ENCODE data around the gene FAM3D. TPM values are rescaled to one million over a fixed set of nuclear protein-coding genes. Genes with fewer than 3 reads are reported as not detected.

Gene FAM3D
- total RNA-seq, 2 experiments from 2014 or later = not detected

DNA sequence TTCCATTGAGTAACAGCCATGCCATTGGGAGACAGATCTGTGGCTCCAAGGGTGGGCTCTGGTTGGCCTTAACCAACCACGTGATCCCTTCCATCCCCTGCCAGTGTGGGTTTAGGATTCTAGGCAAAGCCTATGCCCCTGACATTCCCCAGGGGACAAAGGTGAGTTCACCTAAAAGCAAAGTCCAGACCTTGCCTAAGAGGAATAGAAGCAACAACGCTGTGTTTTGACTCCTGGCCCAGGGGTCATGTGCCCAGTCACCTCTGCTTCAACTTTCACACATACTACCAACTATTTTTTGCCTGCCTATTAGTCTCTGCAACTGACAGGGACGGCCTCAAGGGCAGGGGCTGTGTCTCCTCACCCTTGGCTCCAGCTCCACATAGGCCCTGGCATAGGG lies 42.0 kb downstream of the FAM3D start:
- Mint-ChIP-seq H3K4me1 (peaks cover 5% of the 10 kb centered on the region), H3K27me3 (no peaks in the 10 kb centered on the region), H3K36me3 (no peaks in the 10 kb centered on the region), H3K27ac (no peak overlapping the region), H3K9me3 (ENCODE audit: low read depth) (no peaks in the 10 kb centered on the region), H3K4me3 (no peak overlapping the region)
- CTCF ChIA-PET = interaction anchor here (10.1 kb wide), 1 partner anchor 55 kb away, joined by 163 read pairs; no protein-coding TSS in a partner anchor
- ATAC-seq = no peak
- DNase-seq = no peak

GRCh38 chr3:58623961-58624360 lies 42.6 kb downstream of the FAM3D start:
- no peak for ATAC-seq
- CTCF ChIA-PET = no interaction called here
- Mint-ChIP-seq H3K4me1 (peaks cover 5% of the 10 kb centered on the region), H3K36me3 (no peaks in the 10 kb centered on the region), H3K4me3 (no peak overlapping the region), H3K9me3 (ENCODE audit: low read depth) (no peaks in the 10 kb centered on the region), H3K27ac (no peak overlapping the region), H3K27me3 (no peaks in the 10 kb centered on the region)
- DNase-seq = no peak

- Mint-ChIP-seq H3K27ac (no peak overlapping the region), H3K36me3 (no peaks in the 10 kb centered on the region), H3K4me3 (no peak overlapping the region), H3K27me3 (no peaks in the 10 kb centered on the region), H3K9me3 (ENCODE audit: low read depth) (no peaks in the 10 kb centered on the region), H3K4me1 (peaks cover 5% of the 10 kb centered on the region)
- no peak for ATAC-seq
- CTCF ChIA-PET = no interaction called here
- DNase-seq = no peak
Observed at GRCh38 chr3:58623478-58623877, 43.1 kb downstream of the FAM3D start.

- no peaks in the 10 kb centered on the region for H3K27me3 Mint-ChIP-seq
- peaks cover 5% of the 10 kb centered on the region for H3K4me1 Mint-ChIP-seq
- DNase-seq = no peak
- H3K36me3 Mint-ChIP-seq = no peaks in the 10 kb centered on the region
- H3K9me3 Mint-ChIP-seq (ENCODE audit: low read depth) = no peaks in the 10 kb centered on the region
- H3K27ac Mint-ChIP-seq = no peak overlapping the region
- H3K4me3 Mint-ChIP-seq = no peak overlapping the region
- ATAC-seq = no peak
- CTCF ChIA-PET = no interaction called here
Observed at GRCh38 chr3:58622892-58623291, 43.7 kb downstream of the FAM3D start.

- CTCF ChIA-PET = no interaction called here
- no peak for ATAC-seq
- Mint-ChIP-seq H3K27me3 (no peaks in the 10 kb centered on the region), H3K9me3 (ENCODE audit: low read depth) (no peaks in the 10 kb centered on the region), H3K27ac (no peak overlapping the region), H3K36me3 (no peaks in the 10 kb centered on the region), H3K4me1 (peaks cover 5% of the 10 kb centered on the region), H3K4me3 (no peak overlapping the region)
- DNase-seq = no peak
Observed at GRCh38 chr3:58622436-58622835, 44.1 kb downstream of the FAM3D start.

GRCh38 chr3:58621086-58621830 lies 45.3 kb downstream of the FAM3D start:
- ATAC-seq (no peak), DNase-seq (no peak)
- Mint-ChIP-seq H3K27me3 (no peaks in the 10 kb centered on the region), H3K9me3 (ENCODE audit: low read depth) (no peaks in the 10 kb centered on the region), H3K36me3 (no peaks in the 10 kb centered on the region), H3K4me3 (no peak overlapping the region), H3K27ac (no peak overlapping the region), H3K4me1 (peaks cover 5% of the 10 kb centered on the region)
- CTCF ChIA-PET = interaction anchor here (1.3 kb wide), 1 partner anchor 9 kb away, joined by 6 read pairs; no protein-coding TSS in a partner anchor

DNA sequence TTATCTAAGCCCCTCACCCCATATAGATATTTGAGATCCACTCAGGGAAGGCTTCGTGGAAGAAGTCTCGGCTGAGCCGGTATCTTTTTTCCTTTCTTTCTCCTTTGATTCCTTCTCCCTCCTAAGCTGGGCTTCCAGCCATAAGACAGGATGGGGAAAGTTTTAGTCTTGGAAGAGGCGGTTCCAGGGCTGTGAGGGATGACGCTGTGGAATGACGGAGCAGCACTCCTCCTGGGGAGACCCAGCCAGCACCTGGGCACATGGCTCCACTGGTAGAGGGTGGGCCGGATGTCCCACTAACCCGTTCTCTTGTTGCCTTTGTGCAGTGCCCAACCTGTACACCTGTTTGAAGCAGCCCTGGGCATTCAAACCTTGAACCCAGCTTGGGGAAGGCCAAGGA lies 46.2 kb downstream of the FAM3D start:
- CTCF ChIA-PET = no interaction called here
- no peak for ATAC-seq

DNA sequence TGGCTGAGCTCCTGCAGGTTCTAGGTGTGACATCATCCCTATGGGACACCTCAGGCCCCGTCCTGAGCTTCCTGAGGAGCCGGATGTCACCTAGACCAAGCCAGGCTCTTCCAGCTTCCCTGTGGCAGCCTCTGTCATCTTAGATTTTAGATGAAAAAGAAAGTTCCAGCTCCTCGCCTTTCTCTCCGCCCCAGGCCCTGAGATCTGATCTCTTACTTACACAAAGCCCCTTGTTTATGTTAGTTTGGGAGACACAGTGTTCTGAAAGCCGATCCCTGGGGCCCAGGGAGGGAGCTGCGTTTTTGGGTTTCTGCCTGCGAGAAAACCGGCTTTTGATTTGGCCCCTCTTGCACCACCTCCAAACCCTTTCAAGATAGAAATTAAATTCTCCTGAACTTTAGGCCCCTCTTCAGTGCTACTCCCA lies 49.2 kb downstream of the FAM3D start:
- Mint-ChIP-seq H3K4me3 (no peak overlapping the region), H3K4me1 (no peaks in the 10 kb centered on the region), H3K9me3 (ENCODE audit: low read depth) (no peaks in the 10 kb centered on the region), H3K36me3 (no peaks in the 10 kb centered on the region), H3K27me3 (peaks cover 3% of the 10 kb centered on the region), H3K27ac (no peak overlapping the region)
- CTCF ChIA-PET = no interaction called here
- DNase-seq (no peak), ATAC-seq (no peak)

More for the DNA sequence above, 46.2 kb downstream of the FAM3D start:
- H3K9me3 Mint-ChIP-seq (ENCODE audit: low read depth) = no peaks in the 10 kb centered on the region
- peaks cover 3% of the 10 kb centered on the region for H3K4me1 Mint-ChIP-seq
- peaks cover 1% of the 10 kb centered on the region for H3K27me3 Mint-ChIP-seq
- no peak for DNase-seq
- H3K36me3 Mint-ChIP-seq = no peaks in the 10 kb centered on the region
- no peak overlapping the region for H3K27ac Mint-ChIP-seq
- H3K4me3 Mint-ChIP-seq = no peak overlapping the region

- no peak overlapping the region for H3K4me3 Mint-ChIP-seq
- CTCF ChIA-PET = interaction anchor here (1.4 to 1.5 kb wide), 2 partner anchors 17 to 28 kb away, joined by 3 read pairs; no protein-coding TSS in a partner anchor
- DNase-seq (no peak), ATAC-seq (no peak)
- H3K4me1 Mint-ChIP-seq = peaks cover 21% of the 10 kb centered on the region
- H3K36me3 Mint-ChIP-seq = no peaks in the 10 kb centered on the region
- peaks cover 10% of the 10 kb centered on the region for H3K27me3 Mint-ChIP-seq
- H3K9me3 Mint-ChIP-seq (ENCODE audit: low read depth) = no peaks in the 10 kb centered on the region
- no peak overlapping the region for H3K27ac Mint-ChIP-seq
Observed at GRCh38 chr3:58613236-58614132, 53.1 kb downstream of the FAM3D start.

- Mint-ChIP-seq H3K9me3 (ENCODE audit: low read depth) (no peaks in the 10 kb centered on the region), H3K4me3 (no peak overlapping the region), H3K4me1 (peaks cover 27% of the 10 kb centered on the region), H3K36me3 (no peaks in the 10 kb centered on the region), H3K27me3 (peaks cover 10% of the 10 kb centered on the region), H3K27ac (no peak overlapping the region)
- no peak for ATAC-seq
- DNase-seq = no peak
- CTCF ChIA-PET = interaction anchor here (1.4 to 1.5 kb wide), 2 partner anchors 18 to 27 kb away, joined by 3 read pairs; no protein-coding TSS in a partner anchor
Observed at GRCh38 chr3:58612830-58613229, 53.7 kb downstream of the FAM3D start.

DNA sequence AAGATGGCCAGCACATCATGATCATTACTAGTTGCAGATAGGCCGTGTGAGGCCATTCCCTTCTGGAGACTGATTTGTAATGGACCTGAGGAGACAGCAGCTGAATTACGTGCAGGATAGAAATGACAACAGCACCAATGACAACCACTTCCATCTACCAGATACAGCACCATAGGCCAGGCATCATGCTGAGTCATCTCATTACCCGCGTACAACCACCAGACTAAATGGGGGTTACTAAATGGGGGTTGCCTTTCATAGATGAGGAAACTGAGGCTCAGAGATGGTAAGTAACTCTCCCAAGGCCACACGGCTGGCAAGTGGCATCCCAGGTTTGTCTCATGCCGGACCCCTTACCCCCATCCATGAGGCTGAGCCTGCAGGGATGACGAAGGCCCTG lies 56.6 kb downstream of the FAM3D start:
- peak; percentile 61 for DNase-seq

GRCh38 chr3:58608648-58609047 lies 57.9 kb downstream of the FAM3D start:
- Mint-ChIP-seq H3K36me3 (no peaks in the 10 kb centered on the region), H3K27me3 (peaks cover 24% of the 10 kb centered on the region), H3K4me3 (no peak overlapping the region), H3K9me3 (ENCODE audit: low read depth) (no peaks in the 10 kb centered on the region), H3K27ac (no peak overlapping the region), H3K4me1 (peaks cover 34% of the 10 kb centered on the region)
- ATAC-seq (no peak), DNase-seq (no peak)
- CTCF ChIA-PET = interaction anchor here (1.3 kb wide), 1 partner anchor 22 kb away, joined by 3 read pairs; no protein-coding TSS in a partner anchor

More for the DNA sequence above, 56.6 kb downstream of the FAM3D start:
- no peaks in the 10 kb centered on the region for H3K36me3 Mint-ChIP-seq
- H3K27me3 Mint-ChIP-seq = peaks cover 19% of the 10 kb centered on the region
- no peak overlapping the region for H3K27ac Mint-ChIP-seq
- H3K4me1 Mint-ChIP-seq = peaks cover 34% of the 10 kb centered on the region
- peak; percentile 76 for ATAC-seq
- CTCF ChIA-PET = interaction anchor here (1.7 to 2.1 kb wide), 2 partner anchors 41 to 117 kb away, joined by 5 to 8 read pairs; partner anchors contain the start of gene KCTD6
- H3K4me3 Mint-ChIP-seq = no peak overlapping the region
- no peaks in the 10 kb centered on the region for H3K9me3 Mint-ChIP-seq (ENCODE audit: low read depth)

- CTCF ChIA-PET = interaction anchor here (0.6 kb wide), 1 partner anchor 390 kb away, joined by 3 read pairs; no protein-coding TSS in a partner anchor
Observed at GRCh38 chr3:58607816-58608215, 58.8 kb downstream of the FAM3D start.

More at GRCh38 chr3:58607816-58608215, 58.8 kb downstream of the FAM3D start:
- Mint-ChIP-seq H3K27me3 (peaks cover 29% of the 10 kb centered on the region), H3K4me3 (no peak overlapping the region), H3K9me3 (ENCODE audit: low read depth) (no peaks in the 10 kb centered on the region), H3K4me1 (peaks cover 34% of the 10 kb centered on the region), H3K27ac (no peak overlapping the region), H3K36me3 (no peaks in the 10 kb centered on the region)
- peak; percentile 52 for ATAC-seq
- no peak for DNase-seq
